NB4 (cell line): ENCODE measurements around the gene TOP3B.

Experiments used
- CTCF ChIP-seq: IDR thresholded peaks from one replicate; pipeline ENCODE4 v1.5.1; 2012; ENCODE audit warnings: low read depth, low read length
- POLR2A ChIP-seq: IDR thresholded peaks from 2 replicates; pipeline ENCODE4 v1.6.1; 2011; ENCODE audit warnings: mild to moderate bottlenecking; ENCODE audit not compliant: insufficient read length; ENCODE audit errors: extremely low read depth

GRCh38 chr22:21921729-21922128, 60.9 kb downstream of the TOP3B start:
- TF ChIP-seq POLR2A, result no peak
- TF ChIP-seq CTCF, result no peak
